ENCODE results near the gene RAB39B.
"Not testable (repeated sequence)": the region's sequence is repeated elsewhere in the genome, so short reads cannot be mapped to it uniquely, and the experiment has no call there.

RAB39B gene

GRCh38 chrX:155263854-155264628 lies at the start of gene RAB39B:
Gene RAB39B, minus strand, starts transcription at chrX:155264491. Its CDS starts 203 bp downstream, at chrX:155264288.
- DNase-seq (ENCODE audit: low read depth in 3 of 3): peak; percentile 46 to 69 (median 62)

GRCh38 chrX:155313766-155314165 lies 49.5 kb upstream of the RAB39B start:
- no peak for DNase-seq (ENCODE audit: low read depth in 3 of 3)

GRCh38 chrX:155293771-155294170 lies 29.5 kb upstream of the RAB39B start:
- no peak for DNase-seq (ENCODE audit: low read depth in 3 of 3)

GRCh38 chrX:155279873-155280272 lies 15.6 kb upstream of the RAB39B start:
- DNase-seq (ENCODE audit: low read depth in 3 of 3): no peak

- no peak for DNase-seq (ENCODE audit: low read depth in 3 of 3)
Observed at GRCh38 chrX:155270969-155271368, 6.7 kb upstream of the RAB39B start.

- DNase-seq (ENCODE audit: low read depth in 3 of 3): not testable (repeated sequence)
Observed at GRCh38 chrX:155267995-155268394, 3.7 kb upstream of the RAB39B start.

- no peak for DNase-seq (ENCODE audit: low read depth in 3 of 3)
Observed at GRCh38 chrX:155266439-155266838, 2.1 kb upstream of the RAB39B start.

GRCh38 chrX:155262970-155263754 lies 1.1 kb downstream of the RAB39B start:
- no peak for DNase-seq (ENCODE audit: low read depth in 3 of 3)

- no peak for DNase-seq (ENCODE audit: low read depth in 3 of 3)
Observed at GRCh38 chrX:155259752-155260151, 4.5 kb downstream of the RAB39B start.

- no peak for DNase-seq (ENCODE audit: low read depth in 3 of 3)
Observed at GRCh38 chrX:155251391-155251790, 12.9 kb downstream of the RAB39B start.

GRCh38 chrX:155247497-155247896 lies 16.8 kb downstream of the RAB39B start:
- no peak for DNase-seq (ENCODE audit: low read depth in 3 of 3)

GRCh38 chrX:155246748-155247147 lies 17.5 kb downstream of the RAB39B start:
- DNase-seq (ENCODE audit: low read depth in 3 of 3): no peak

GRCh38 chrX:155242300-155242699 lies 22.0 kb downstream of the RAB39B start:
- no peak for DNase-seq (ENCODE audit: low read depth in 3 of 3)

- no peak for DNase-seq (ENCODE audit: low read depth in 3 of 3)
Observed at GRCh38 chrX:155237719-155238118, 26.6 kb downstream of the RAB39B start.

- no peak for DNase-seq (ENCODE audit: low read depth in 3 of 3)
Observed at GRCh38 chrX:155235891-155236290, 28.4 kb downstream of the RAB39B start.

- DNase-seq (ENCODE audit: low read depth in 3 of 3): no peak
Observed at GRCh38 chrX:155231163-155231562, 33.1 kb downstream of the RAB39B start.

- no peak for DNase-seq (ENCODE audit: low read depth in 3 of 3)
Observed at GRCh38 chrX:155225774-155226173, 38.5 kb downstream of the RAB39B start.

- DNase-seq (ENCODE audit: low read depth in 3 of 3): not testable (repeated sequence)
Observed at GRCh38 chrX:155223746-155224145, 40.5 kb downstream of the RAB39B start.

- no peak for DNase-seq (ENCODE audit: low read depth in 3 of 3)
Observed at GRCh38 chrX:155221351-155221750, 42.9 kb downstream of the RAB39B start.

- no peak for DNase-seq (ENCODE audit: low read depth in 3 of 3)
Observed at GRCh38 chrX:155218777-155219176, 45.5 kb downstream of the RAB39B start.

- no peak for DNase-seq (ENCODE audit: low read depth in 3 of 3)
Observed at GRCh38 chrX:155216940-155217440, 47.3 kb downstream of the RAB39B start.

GRCh38 chrX:155216179-155216939 lies 47.9 kb downstream of the RAB39B start, which contains the start of gene VBP1:
Gene VBP1, plus strand, starts transcription at chrX:155216460. Its CDS starts 23 bp downstream, at chrX:155216483.
- DNase-seq (ENCODE audit: low read depth in 3 of 3): peak; percentile 68 to 84 (median 70)

All from stimulated activated CD4-positive, alpha-beta T cell treated with anti-CD3 and anti-CD28 coated beads, TNF-alpha, amount 100 ng/mL, for 24 hours (primary cell).